Measurements from ENCODE around the gene SDHB.
A peak's percentile ranks its signal among the peaks of the same experiment; 100 is the strongest.
"Not testable (repeated sequence)": the region's sequence is repeated elsewhere in the genome, so short reads cannot be mapped to it uniquely, and the experiment has no call there.

SDHB gene

DNA sequence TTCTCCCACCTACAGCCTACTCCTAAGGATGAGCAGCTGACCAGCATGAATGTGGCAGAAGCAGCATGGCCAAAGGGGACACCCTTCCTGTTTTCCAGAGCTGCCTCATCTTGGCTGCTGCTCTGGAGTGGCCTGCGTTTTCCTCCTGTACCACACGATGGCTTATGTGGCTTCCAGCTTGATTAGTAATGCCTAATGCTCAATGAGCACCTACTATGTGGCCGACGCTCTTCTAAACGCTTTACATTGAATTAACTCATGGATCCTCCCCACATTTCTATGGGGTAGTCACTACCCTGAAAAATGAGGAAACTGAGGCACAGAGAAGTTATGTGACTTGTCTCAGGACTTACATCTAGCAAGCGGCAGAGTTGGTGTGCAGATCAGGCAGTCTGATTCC lies 18.0 kb upstream of the SDHB start:
- no peak for DNase-seq

- DNase-seq: no peak
These were observed 16.3 kb upstream of the SDHB start for GRCh38 chr1:17070163-17070525.

DNA sequence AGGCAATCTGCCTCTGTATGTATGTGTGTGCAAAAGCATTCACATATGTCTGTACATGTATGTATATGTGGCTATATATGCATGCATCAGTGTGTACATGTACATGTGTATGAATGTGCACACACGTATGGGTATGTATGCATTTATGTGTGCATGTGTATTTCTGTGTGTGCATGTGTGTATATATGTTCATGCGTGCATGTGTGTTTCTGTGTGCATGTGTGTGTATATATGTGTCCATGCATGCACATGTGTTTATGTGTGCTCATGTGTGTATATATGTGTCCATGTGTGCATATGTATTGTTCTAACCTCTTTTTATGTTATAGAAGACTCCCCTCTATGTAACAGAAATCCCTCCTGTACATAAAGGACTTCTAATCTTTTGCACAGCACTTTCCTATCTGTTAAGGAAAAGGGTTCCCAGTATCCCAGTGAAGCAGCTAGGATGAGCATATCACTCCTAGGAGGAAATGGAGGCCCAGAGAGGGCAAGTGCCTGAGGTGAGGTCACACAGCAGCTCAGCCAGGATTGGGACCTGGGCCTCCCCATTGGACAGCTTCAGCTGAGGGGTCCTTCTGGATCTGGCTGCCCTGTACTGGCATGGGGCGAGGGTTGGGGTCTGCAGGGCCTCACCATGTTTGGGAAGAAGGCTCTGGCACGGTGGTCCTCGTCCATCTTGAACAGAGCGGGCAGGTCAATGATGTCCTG lies 15.8 kb upstream of the SDHB start:
- DNase-seq: no peak

- no peak for DNase-seq
These were observed 15.0 kb upstream of the SDHB start for GRCh38 chr1:17068789-17069188.

- no peak for DNase-seq
These were observed 13.8 kb upstream of the SDHB start for GRCh38 chr1:17067465-17068240.

DNA sequence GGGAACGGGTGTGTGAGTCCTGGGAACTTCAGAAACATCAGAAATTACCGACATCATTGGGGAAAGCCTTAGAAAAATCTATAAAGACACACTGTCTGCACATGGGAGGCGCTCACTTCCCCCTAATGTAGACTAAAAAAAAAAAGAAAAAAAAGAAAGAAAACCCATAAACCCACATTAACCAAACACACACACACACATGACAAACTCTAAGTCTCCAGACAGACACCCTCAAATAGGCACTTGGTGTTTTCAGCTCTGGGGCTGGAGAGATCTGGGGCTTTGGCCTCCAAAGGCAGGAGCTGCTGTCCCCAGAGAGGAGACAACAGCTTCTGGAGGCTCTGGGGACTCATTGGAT lies 13.2 kb upstream of the SDHB start:
- DNase-seq: peak; percentile 78

DNA sequence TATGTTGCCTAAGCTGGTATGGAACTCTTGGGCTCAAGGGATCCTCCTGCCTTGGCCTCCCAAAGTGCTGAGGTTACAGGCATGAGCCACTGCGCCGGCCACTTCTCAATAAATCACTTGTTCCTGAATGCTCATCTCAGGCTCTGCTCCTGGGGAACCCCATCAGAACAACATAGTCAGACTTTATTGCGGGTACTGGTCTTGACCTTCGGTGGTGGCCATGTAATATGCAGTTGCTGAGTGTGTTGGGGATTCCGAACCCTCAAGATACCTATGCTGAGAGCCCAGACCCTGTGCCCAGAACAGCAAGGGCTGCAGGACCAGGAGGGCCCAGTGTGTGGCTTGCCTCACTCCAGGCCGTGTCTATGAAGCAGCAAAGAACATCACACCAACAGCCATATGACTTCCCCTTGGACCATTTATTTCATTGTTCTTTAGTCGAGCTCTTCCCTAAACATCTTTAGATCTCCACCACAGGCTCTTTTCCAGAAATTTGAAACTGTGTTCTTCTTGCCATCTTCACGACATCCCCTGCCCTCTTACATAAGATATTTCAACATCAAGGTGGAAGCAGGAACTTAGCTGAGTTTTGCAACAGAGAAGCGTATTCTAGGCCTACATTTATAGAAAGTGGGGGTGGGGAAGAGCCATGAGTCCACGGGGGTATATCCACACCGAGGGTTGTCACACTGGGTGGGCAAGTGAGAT lies 12.7 kb upstream of the SDHB start:
- DNase-seq: peak; percentile 90

- DNase-seq: no peak
These were observed 11.8 kb upstream of the SDHB start for GRCh38 chr1:17065666-17066065.

DNA sequence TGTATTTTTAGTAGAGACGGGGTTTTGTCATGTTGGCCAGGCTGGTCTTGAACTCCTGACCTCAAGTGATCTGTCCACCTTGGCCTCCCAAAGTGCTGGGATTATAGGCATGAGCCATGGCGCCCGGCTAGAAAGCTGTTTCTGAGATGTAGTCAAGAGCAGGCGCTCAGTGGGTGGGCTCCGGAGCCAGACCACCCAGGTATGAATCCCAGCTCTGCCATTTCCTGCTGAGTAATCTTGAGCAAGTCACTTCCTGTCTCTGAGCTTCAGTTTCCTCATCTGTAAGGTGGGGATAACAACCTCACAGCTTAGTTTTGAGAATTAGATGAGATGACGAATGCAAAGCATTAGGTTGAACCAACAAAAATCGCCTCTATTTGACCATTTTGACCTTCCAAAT lies 8.9 kb upstream of the SDHB start:
- DNase-seq: not testable (repeated sequence)

GRCh38 chr1:17061892-17062291 lies 8.1 kb upstream of the SDHB start:
- no peak for DNase-seq

GRCh38 chr1:17061486-17061885 lies 7.7 kb upstream of the SDHB start:
- DNase-seq: no peak

- peak; percentile 92 for DNase-seq
These were observed 6.5 kb upstream of the SDHB start for GRCh38 chr1:17060306-17060749.

- peak; percentile 84 for DNase-seq
These were observed 5.8 kb upstream of the SDHB start for GRCh38 chr1:17059391-17060305.

- DNase-seq: no peak
These were observed 2.7 kb upstream of the SDHB start for GRCh38 chr1:17056551-17056950.

DNA sequence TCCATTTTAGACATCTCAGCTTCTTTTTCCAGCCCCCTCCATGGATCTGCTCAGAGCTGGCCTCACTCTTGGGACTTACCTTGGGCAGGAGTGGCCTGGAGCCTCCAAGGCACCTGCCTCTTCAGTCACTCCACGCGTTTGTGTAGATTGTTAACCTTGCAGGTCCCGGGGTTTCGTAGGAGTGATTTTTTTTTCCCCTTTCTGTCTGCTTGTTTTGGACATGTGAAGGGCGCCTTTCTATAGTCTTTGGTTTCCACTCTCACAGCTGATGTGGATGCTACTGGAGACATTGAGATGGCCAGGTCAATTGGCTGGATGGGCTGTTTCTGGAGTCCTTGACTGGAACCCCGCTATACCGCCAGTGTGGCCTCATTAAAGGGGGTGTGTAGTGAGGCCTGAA lies 2.0 kb upstream of the SDHB start:
- DNase-seq: no peak

- no peak for DNase-seq
These were observed 647 bp downstream of the SDHB start for GRCh38 chr1:17053086-17053684.

DNA sequence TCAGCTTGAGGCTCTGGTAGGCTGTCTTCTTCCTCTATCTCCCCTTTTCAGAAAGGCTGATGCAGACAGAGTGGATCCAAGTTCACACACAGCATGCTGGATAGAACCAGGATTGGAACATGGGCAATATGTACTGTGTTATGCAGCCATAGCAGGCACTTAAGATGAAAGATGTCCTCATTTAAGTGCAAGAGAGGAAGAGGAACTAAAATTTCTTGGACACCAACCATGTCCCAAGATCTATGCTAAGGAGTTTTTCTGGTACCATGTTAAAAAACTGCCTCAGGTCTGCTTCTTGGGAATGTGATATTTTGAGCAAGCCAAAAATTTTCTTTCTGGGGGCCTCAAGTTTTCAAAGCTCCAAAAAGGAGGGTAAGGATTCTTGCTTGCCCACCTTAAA lies 1.2 kb downstream of the SDHB start:
- DNase-seq: no peak

DNA sequence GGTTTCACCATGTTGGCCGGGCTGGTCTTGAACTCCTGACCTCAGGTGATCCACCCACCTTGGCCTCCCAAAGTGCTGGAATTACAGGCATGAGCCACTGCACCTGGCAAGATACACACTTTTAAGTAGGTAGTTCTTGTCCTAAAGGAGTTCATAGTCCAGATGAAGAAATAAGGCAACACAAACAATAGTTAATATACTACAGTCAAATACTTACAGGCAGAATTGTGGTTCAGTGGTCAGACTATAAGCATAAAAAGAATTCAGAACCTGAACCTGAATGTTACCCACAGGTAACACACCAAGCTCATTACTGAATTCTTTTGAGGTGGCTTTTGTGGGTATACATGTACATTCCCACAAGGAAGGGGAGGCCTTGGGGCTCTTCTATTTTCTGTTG lies 1.8 kb downstream of the SDHB start:
- no peak for DNase-seq

DNA sequence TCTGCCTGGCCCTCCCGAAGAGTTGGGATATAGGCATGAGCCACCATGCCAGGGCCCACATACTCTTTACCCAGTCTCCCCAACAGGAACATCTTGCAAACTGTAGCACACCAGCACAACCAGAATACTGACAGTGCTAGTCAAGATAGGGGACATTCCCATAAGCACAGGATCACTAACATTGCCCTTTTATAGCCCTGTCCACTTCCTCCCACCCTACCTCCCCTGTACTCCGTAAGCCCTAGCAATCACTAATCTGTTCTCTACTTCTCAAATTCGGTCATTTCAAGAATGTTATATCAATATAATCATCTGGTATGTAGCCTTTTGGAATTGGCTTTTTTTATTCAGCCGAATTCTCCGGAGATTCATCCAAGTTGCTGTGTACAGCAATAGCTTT lies 5.9 kb downstream of the SDHB start:
- DNase-seq: no peak

- no peak for DNase-seq
These were observed 7.5 kb downstream of the SDHB start for GRCh38 chr1:17046334-17046657.

DNA sequence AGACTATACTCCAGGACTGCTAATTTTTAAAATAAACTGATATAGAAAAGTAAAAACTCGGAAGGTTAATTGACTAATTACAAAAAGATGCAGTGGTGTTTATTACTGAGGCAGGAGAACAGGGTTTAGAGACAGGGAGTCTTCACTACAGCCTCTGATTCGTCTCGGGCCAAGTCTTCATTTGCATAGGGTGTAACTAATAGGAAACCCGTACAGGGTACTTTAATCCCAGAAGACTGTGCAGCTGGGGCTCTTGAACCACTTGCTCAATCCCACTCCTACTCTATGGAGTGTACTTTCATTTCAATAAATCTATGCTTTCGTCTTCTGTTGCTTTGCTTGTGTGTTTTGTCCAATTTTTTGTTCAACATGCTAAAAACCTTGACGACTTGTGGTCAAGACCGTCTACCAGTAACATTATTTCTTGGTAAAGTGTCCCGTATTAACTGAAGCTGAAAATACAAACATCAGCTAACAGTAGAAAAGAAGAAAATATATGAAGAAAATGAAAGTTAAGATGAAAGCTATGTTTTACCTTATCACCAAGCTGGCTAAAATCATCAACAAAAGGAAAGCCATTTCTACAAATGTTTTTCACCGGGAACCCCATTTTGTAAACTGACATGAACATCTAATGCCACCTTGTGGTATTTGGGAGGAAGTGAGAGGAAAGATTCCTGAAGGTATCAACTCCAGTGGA lies 8.0 kb downstream of the SDHB start:
- peak; percentile 24 for DNase-seq

DNA sequence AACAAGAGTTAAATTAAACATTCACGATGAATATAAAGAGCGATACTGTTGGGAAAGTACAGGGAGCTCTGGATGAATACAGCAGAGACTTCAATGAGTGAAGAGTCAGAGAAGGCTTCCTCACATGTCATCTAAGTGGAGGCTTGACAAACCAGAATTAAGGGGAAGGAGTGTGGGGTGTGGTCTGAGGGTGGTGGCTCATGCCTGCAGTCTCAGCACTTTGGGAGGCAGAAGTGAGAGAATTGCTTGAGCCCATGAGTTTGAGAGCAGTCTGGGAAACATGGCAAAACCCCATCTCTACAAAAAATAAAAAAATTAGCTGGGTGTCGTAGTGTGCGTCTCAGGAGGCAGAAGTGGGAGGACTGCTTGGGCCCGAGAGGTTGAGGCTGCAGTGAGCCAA lies 8.7 kb downstream of the SDHB start:
- no peak for DNase-seq

Measured in GF-D8 (cell line).